Karpas-422 (cell line): Measurements from ENCODE around the gene ANKMY2. TPM values are rescaled to one million over a fixed set of nuclear protein-coding genes. Genes with fewer than 3 reads are reported as not detected.

Experiments used
- DNase-seq: peaks from one replicate; pipeline ENCODE4 v3.0.0-alpha.2; 2015
- H2AFZ ChIP-seq: fragments of 200-600 bp; sonication (generic); 2 replicates; pipeline ENCODE4 v1.6.1; 2014; ENCODE audit warnings: antibody characterized with exemption, low read length, mixed read lengths
- H3K27ac ChIP-seq: fragments of 200-600 bp; sonication (generic); 2 replicates; pipeline ENCODE4 v1.5.1; 2014; ENCODE audit warnings: mild to moderate bottlenecking, low read length, moderate library complexity
- H3K27me3 ChIP-seq: fragments of 200-600 bp; sonication (generic); 2 replicates; pipeline ENCODE4 v1.6.1; 2014; ENCODE audit warnings: low read length, mixed read lengths
- H3K36me3 ChIP-seq: fragments of 200-600 bp; sonication (generic); 2 replicates; pipeline ENCODE4 v1.6.1; 2014; ENCODE audit warnings: low read length, mixed read lengths; ENCODE audit not compliant: insufficient read depth
- H3K4me1 ChIP-seq: fragments of 200-600 bp; sonication (generic); 2 replicates; pipeline ENCODE4 v1.6.1; 2014; ENCODE audit warnings: mild to moderate bottlenecking, low read length, mixed read lengths
- H3K4me2 ChIP-seq: fragments of 200-600 bp; sonication (generic); 2 replicates; pipeline ENCODE4 v1.6.1; 2014; ENCODE audit warnings: low read length, low read depth, mild to moderate bottlenecking; ENCODE audit not compliant: poor library complexity, severe bottlenecking
- H3K4me3 ChIP-seq: fragments of 200-600 bp; sonication (generic); 2 replicates; pipeline ENCODE4 v1.5.1; 2014; ENCODE audit warnings: mild to moderate bottlenecking, antibody characterized with exemption, low read length, mixed read lengths
- H3K79me2 ChIP-seq: fragments of 200-600 bp; sonication (generic); 2 replicates; pipeline ENCODE4 v1.6.1; 2014; ENCODE audit warnings: mild to moderate bottlenecking, low read length, mixed read lengths
- H3K9ac ChIP-seq: fragments of 200-600 bp; sonication (generic); 2 replicates; pipeline ENCODE4 v1.6.0; 2014; ENCODE audit warnings: low read length
- H3K9me2 ChIP-seq: fragments of 200-600 bp; sonication (generic), shearing (Covaris generic); replicated peaks from 2 replicates; pipeline ENCODE4 v1.6.0; 2014; ENCODE audit warnings: mild to moderate bottlenecking, low read length, moderate library complexity; ENCODE audit not compliant: insufficient read depth
- H3K9me3 ChIP-seq: fragments of 300-700, 200-600 bp; sonication (generic); 2 replicates; pipeline ENCODE4 v1.6.1; 2014; ENCODE audit warnings: low read length, mixed read lengths
- H4K20me1 ChIP-seq: fragments of 200-600 bp; sonication (generic); 2 replicates; pipeline ENCODE4 v1.6.1; 2014; ENCODE audit warnings: mild to moderate bottlenecking, antibody characterized with exemption, low read length, low read depth; ENCODE audit not compliant: insufficient read depth
- total RNA-seq: library from RNA; depleted of rRNA; stranded (reverse); fragments of >200 nt; shearing (Covaris generic); gene quantifications from 2 replicates; pipeline ENCODE4 v1.2.3, GENCODE V29; 2014; ENCODE audit warnings: low replicate concordance

The ANKMY2 gene
- total RNA-seq, 1 experiment from 2014 or later, result 34.5 TPM

DNA sequence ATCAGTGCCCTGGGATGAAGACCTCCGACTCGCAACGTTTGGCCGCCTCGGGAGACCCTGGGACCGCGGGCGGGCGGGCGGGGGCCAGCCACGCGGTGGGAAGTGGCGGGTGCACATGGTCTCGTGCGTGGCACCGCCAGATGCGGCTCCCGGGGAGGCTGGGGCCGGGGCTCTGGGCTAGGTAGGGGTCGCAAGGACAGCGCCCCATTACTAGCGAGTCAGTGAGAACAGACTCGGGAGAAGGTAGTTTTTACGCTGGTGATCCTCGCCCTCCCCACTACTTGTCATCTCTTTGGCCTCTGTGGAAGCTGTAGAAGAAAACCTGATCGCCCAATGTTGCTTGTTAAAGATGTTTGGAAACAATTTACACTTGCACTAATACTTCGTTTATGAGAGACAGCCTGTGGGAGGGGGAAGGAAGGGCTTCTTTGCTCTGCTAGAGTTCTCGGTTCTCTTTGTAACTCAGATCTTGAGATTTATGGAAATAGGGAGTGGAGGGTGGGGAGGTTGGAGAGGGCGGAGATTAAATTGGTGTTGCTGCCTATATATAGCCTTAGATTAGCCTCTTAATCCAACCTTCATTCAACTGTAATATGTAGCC lies 1.0 kb upstream of the ANKMY2 start:
- peaks cover 64% of the 10 kb centered on the region for H3K4me1 ChIP-seq
- peak overlapping the region; percentile 86 for H3K9ac ChIP-seq
- peak overlapping the region; percentile 89 for H3K4me2 ChIP-seq
- DNase-seq, result peak; percentile 80
- no peaks in the 10 kb centered on the region for H3K9me3 ChIP-seq
- H3K9me2 ChIP-seq, result no peaks in the 10 kb centered on the region
- H3K36me3 ChIP-seq, result peaks cover 21% of the 10 kb centered on the region; the same call in 1 of the 2 replicates
- peak overlapping the region; percentile 90 for H3K4me3 ChIP-seq
- H4K20me1 ChIP-seq, result peaks cover 44% of the 10 kb centered on the region
- no peak overlapping the region for H2AFZ ChIP-seq
- peak overlapping the region; percentile 50 for H3K27ac ChIP-seq
- H3K79me2 ChIP-seq, result peaks cover 93% of the 10 kb centered on the region
- no peaks in the 10 kb centered on the region for H3K27me3 ChIP-seq

DNA sequence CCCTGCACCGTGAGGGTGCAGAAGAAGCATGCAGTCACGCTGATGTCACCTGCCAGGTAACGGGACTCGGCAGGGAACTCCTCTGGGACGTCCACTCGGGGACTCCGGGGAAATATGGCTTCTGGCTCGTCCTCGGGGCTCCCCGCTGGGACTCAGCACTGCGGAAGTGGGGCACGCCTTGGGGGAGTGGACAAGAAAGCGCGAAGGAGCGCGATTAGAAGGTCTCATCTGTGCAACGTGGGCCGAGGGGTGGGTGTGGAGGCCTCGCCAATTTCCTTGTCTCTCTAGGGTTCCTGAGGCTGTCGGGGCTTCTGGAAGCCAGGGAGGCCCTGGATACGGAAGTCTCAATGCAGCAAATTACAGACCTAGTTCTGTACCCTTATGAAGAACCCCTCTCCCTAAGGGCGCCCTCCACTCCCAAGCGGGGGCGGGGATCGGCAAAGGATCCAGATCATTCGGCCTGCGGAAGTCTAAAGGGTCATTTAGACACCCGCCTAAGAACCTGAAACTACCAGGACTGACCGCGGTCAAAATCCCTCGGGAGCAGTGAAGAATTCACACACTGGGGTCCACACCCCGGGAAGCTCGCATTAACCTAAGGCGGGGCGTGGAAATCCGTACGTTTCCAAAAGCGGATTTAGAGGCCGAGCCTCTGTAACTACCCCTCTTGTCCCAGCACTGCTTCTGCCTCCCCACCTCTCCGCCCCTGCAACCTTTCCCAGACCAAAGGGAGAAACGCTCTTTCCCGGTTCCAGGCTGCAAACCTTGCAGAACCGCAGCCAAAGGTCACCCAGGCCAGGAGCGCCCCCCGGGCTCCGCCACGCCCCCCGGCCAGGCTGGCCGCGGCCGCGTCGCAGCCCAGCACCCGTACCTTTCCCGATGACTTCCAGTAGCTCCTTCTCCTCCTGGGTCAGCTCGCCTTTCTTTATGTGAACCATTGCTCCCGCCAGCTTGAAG lies 640 bp downstream of the ANKMY2 start:
- H3K36me3 ChIP-seq, result peaks cover 14% of the 10 kb centered on the region; the same call in 1 of the 2 replicates
- no peaks in the 10 kb centered on the region for H3K9me3 ChIP-seq
- H3K4me1 ChIP-seq, result peaks cover 59% of the 10 kb centered on the region
- peaks cover 31% of the 10 kb centered on the region for H4K20me1 ChIP-seq
- H3K9ac ChIP-seq, result peak overlapping the region; percentile 85
- DNase-seq, result peak; percentile 90
- no peaks in the 10 kb centered on the region for H3K9me2 ChIP-seq
- H3K27ac ChIP-seq, result peak overlapping the region; percentile 79
- H3K4me3 ChIP-seq, result peak overlapping the region; percentile 90
- H3K27me3 ChIP-seq, result no peaks in the 10 kb centered on the region
- peak overlapping the region; percentile 81 for H3K4me2 ChIP-seq
- H3K79me2 ChIP-seq, result peaks cover 92% of the 10 kb centered on the region
- H2AFZ ChIP-seq, result peak overlapping the region; percentile 84

DNA sequence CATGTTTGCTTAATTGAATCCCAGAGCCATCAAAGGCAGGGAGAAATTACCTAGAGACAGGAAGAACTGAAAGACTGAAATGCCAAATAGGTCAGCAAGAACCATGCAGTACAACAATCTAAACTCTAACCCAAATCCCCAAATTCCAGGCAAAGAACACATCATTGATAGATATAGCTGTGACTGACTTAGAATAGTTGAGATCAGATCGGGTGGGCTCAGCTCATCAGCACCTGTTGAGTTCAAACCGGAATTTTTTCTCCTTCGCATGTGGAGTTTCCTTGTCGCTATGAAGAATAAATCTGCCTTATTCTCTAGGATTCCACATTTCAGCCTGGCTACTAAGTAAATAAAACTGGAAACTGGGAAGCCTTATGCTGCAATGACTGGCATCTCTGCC lies 1.4 kb downstream of the ANKMY2 start:
- H3K9me3 ChIP-seq, result no peaks in the 10 kb centered on the region
- H3K36me3 ChIP-seq, result peaks cover 8% of the 10 kb centered on the region; the same call in 1 of the 2 replicates
- no peaks in the 10 kb centered on the region for H3K27me3 ChIP-seq
- DNase-seq, result no peak
- H3K27ac ChIP-seq, result peak overlapping the region; percentile 79
- peak overlapping the region; percentile 84 for H2AFZ ChIP-seq
- peaks cover 52% of the 10 kb centered on the region for H3K4me1 ChIP-seq
- H4K20me1 ChIP-seq, result peaks cover 24% of the 10 kb centered on the region
- H3K4me3 ChIP-seq, result peak overlapping the region; percentile 90
- H3K79me2 ChIP-seq, result peaks cover 88% of the 10 kb centered on the region
- peak overlapping the region; percentile 81 for H3K4me2 ChIP-seq
- H3K9ac ChIP-seq, result peak overlapping the region; percentile 85
- no peaks in the 10 kb centered on the region for H3K9me2 ChIP-seq

DNA sequence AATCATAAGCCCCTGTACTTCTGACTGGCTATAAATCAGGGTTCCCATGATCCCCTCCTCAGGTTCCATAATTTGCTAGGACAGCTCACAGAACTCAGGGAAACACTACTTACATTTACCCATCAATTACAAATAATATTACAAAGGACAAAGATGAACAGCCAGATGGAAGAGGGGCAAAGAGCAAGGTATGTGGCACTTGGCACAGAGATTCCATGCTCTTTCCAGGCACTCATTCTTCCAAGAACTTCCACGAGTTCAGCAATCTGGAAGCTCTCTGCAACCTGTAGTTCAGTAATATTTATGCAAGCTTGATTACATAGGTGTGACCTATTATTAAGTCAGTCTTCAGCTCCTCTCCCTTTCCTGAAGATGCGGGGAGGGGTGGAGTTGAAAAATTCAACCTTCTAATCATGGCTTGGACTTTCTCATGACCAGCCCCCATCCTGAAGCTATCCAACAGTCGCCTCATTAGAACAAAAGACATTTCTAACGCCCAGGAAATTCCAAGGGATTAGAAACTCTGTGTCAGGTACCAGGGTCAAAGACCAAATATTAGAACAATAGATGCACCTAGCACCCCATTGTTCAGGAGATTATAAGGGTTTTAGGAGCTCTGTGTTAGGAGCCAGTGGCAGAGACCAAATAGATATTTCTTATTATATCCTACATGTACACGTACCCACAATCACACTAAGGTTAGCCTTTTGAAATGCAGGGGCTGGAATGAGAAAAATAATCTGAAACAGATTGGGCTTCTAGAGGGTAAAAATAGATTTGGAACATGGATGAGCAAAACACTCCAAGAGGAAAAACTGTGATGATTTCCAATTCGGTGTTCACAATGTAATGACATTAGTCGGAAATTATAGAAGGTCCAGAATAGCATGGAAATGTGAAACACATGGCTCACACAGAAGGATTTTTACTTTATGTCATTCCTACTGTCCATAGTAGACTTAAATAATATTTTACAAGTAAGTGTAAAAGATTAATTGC lies 7.0 kb downstream of the ANKMY2 start:
- Histone ChIP-seq H3K27me3 (no peaks in the 10 kb centered on the region), H3K9me2 (no peaks in the 10 kb centered on the region), H3K4me3 (no peak overlapping the region), H3K9ac (no peak overlapping the region), H3K9me3 (no peaks in the 10 kb centered on the region), H3K36me3 (peaks cover 3% of the 10 kb centered on the region; the same call in 1 of the 2 replicates), H2AFZ (no peak overlapping the region), H3K79me2 (peaks cover 80% of the 10 kb centered on the region), H4K20me1 (no peaks in the 10 kb centered on the region), H3K27ac (no peak overlapping the region), H3K4me1 (peaks cover 39% of the 10 kb centered on the region), H3K4me2 (no peak overlapping the region)
- no peak for DNase-seq

DNA sequence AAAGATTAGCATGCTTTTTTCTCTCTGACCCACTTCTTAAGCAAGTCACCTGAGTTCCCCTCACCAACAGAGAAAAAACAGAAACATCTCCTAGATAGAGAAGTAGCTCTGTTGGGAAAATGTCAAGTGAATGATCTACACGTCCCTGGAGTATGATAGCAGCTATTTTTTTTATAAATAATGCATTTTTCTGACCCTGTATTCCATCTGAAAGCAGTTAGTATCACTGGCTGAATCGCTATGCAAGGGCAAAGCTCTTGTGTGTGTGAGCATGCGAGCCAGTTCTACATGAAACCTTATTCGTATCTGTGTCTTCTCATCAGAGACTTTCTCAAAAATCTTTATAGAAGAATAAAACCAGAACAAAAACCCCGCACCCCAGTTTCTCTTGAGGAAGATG lies 8.2 kb downstream of the ANKMY2 start:
- Histone ChIP-seq H3K9me2 (no peaks in the 10 kb centered on the region), H3K36me3 (peaks cover 7% of the 10 kb centered on the region; the same call in 1 of the 2 replicates), H2AFZ (no peak overlapping the region), H3K4me3 (no peak overlapping the region), H3K79me2 (peaks cover 77% of the 10 kb centered on the region), H3K27ac (peak overlapping the region; percentile 53), H3K27me3 (no peaks in the 10 kb centered on the region), H3K4me1 (peaks cover 27% of the 10 kb centered on the region), H3K9ac (no peak overlapping the region), H3K4me2 (peak overlapping the region; percentile 45), H3K9me3 (no peaks in the 10 kb centered on the region), H4K20me1 (no peaks in the 10 kb centered on the region)
- DNase-seq, result no peak

DNA sequence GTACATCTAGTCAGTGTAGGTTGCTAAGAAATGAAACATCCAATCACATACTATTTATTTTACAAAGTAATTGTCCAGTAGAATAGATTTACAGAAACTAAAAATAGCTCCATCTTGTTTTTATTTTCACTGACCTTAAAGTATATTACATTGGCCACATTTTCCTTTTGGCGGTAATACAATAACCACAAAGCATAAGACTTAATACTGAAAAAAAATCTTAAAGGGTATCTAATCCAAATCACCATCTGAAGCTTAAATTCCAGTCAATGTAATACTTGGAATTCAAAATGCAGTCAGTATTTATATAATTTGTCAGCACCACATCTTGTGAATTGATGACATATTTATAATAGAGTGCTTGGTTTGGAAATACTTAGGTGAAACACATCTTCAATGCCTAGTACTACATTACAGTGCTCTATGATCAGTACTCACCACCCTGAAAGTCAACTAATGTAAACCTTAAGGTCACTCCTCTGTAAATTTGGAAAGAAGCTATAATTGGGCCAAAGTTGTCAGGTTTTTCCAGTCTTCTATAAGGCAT lies 8.9 kb downstream of the ANKMY2 start:
- Histone ChIP-seq H3K9ac (no peak overlapping the region), H3K27me3 (no peaks in the 10 kb centered on the region), H2AFZ (no peak overlapping the region), H4K20me1 (no peaks in the 10 kb centered on the region), H3K4me3 (no peak overlapping the region), H3K4me1 (peaks cover 21% of the 10 kb centered on the region), H3K9me2 (no peaks in the 10 kb centered on the region), H3K36me3 (peaks cover 7% of the 10 kb centered on the region; the same call in 1 of the 2 replicates), H3K79me2 (peaks cover 71% of the 10 kb centered on the region), H3K4me2 (peak overlapping the region; percentile 45), H3K27ac (peak overlapping the region; percentile 53), H3K9me3 (no peaks in the 10 kb centered on the region)
- no peak for DNase-seq

DNA sequence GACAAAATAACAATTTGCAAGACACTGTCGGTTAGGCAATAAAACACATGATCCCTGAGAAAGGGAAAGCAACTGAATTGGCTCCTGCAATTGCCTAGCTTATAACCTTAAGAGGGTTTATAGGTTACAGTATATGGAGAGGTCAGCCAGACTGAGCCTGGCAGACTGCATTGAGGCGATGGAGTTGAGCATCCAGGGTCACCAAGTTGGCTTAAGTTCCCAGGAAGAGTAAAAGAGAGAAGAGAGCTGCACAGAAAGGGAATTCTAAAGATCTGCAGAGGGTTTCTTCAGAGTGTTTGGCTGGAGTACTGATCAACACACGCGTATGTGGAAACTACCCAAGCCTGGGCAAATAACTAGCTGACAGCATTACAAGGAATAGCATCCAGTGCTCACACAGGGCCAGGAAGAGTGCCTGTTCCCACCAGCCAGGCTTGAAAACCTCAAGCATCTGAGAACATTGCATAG lies 11.2 kb downstream of the ANKMY2 start:
- no peak overlapping the region for H3K27ac ChIP-seq
- no peaks in the 10 kb centered on the region for H3K27me3 ChIP-seq
- H3K9me3 ChIP-seq, result no peaks in the 10 kb centered on the region
- no peak overlapping the region for H3K9ac ChIP-seq
- H3K4me3 ChIP-seq, result no peak overlapping the region
- peaks cover 67% of the 10 kb centered on the region for H3K79me2 ChIP-seq
- H4K20me1 ChIP-seq, result no peaks in the 10 kb centered on the region
- H3K4me2 ChIP-seq, result no peak overlapping the region
- H3K9me2 ChIP-seq, result no peaks in the 10 kb centered on the region
- H3K36me3 ChIP-seq, result peaks cover 7% of the 10 kb centered on the region; the same call in 1 of the 2 replicates
- H3K4me1 ChIP-seq, result peaks cover 21% of the 10 kb centered on the region
- DNase-seq, result no peak
- no peak overlapping the region for H2AFZ ChIP-seq
